GM18907 (cell line): Measurements from ENCODE around the gene SPDYE5.
"Not testable (repeated sequence)": the region's sequence is repeated elsewhere in the genome, so short reads cannot be mapped to it uniquely, and the experiment has no call there.

Experiments
- ATAC-seq: cut with Tn5 transposase; IDR thresholded peaks from one replicate; pipeline ENCODE4 v1.9.1; 2021; ENCODE audit warnings: mild to moderate bottlenecking, moderate library complexity; ENCODE audit not compliant: unreplicated experiment

The SPDYE5 gene, protein sequence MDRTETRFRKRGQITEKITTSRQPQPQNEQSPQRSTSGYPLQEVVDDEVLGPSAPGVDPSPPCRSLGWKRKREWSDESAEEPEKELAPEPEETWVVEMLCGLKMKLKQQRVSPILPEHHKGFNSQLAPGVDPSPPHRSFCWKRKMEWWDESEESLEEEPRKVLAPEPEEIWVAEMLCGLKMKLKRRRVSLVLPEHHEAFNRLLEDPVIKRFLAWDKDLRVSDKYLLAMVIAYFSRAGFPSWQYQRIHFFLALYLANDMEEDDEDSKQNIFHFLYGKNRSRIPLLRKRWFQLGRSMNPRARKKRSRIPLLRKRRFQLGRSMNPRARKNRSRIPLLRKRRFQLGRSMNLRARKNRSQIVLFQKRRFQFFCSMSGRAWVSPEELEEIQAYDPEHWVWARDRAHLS

DNA sequence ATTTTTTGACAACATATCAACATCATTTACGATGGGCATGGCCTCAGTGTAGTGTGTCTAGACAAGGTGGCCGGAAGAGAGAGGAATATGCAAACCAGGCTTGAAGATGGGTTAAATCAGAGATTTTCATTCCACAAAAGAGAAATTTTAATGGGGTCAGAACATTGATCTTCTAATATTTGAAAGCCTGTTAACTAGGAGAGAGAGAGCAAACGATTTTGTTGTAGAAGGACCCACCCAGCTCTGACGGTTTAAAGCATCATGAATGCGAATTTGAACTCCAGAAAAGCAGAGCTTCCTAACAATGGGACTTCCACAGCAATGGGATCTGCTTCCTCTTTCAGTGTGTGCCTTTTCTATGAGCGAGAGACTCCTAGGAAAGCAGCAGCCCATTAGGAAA, at the start of gene SPDYE5:
SPDYE5 (plus strand) TSS at position 301 of the 400 bp plus-strand sequence. CDS start 1,728 bp downstream, outside the sequence.
- not testable (repeated sequence) for ATAC-seq

DNA sequence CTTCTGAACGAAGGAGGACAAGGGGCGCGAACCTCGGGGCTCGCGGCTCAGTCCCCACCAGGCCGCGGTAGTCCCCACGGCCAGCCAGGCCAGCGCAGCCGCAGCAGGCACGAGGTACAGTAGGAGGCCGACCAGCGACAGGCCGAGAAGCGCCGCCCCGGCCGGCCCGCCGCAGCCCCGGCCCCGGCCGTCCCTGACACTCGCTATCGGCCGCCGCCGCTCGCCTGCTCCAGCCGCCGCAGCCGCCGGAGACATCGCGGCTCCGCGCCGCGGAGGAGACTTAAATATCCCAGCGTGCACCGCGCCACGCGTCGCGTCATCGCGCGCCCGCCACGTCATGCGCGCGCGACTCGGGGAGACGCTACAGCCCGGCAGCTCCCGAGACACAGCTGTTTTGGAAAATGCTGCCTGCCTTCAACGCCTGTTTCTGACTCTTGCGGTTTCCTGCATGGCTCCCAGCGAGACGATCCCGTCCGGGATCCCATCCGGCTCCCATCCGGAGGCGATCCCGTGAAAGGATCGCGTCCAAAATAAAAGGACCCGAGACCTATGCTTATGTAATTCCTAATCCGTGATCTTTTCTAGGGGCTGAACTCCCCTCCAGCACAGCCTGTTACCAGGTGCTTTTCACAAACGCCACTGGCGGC, 49.5 kb upstream of the SPDYE5 start:
- ATAC-seq, result peak; percentile 90

DNA sequence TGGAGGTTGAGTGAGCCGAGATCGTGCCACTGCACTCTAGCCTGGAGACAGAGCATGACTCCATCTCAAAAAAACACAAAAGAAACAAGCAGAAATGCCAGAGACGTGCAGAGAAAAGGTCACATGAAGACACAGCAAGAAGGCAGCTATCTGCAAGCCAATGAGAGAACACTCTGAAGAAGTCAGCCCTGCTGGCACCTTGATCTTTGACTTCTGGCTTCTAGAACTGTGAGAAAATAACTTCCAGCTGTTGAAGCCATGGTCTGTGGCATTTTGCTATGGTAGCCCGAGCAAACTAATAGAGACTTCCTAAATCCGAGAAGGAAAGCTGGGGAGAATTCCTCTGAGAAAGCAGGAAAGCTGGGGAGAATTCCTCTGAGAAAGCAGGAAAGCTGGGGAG, 42.2 kb upstream of the SPDYE5 start:
- ATAC-seq, result not testable (repeated sequence)

DNA sequence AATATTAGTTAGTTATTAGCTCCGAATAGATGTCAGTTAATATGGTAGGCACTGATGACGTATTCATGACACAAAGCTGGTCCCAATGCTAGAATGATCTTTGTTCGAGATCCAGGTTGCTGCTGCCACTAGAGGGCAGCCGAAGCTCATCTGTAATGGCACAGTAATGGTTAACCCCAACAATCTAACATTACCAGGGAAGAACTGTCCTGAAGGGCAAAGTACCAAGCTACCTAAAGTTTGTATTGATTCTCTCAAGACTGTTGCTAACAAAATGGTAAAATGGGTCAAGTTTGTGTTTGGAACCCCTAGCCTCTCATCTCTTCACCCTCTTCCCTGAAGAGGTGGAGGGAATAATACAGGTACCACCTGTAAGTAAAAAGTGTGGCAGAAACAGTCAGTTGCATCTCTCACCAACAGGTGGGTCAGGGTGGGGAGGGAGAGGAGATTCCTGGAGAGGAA, 39.6 kb upstream of the SPDYE5 start:
- peak; percentile 88 for ATAC-seq

DNA sequence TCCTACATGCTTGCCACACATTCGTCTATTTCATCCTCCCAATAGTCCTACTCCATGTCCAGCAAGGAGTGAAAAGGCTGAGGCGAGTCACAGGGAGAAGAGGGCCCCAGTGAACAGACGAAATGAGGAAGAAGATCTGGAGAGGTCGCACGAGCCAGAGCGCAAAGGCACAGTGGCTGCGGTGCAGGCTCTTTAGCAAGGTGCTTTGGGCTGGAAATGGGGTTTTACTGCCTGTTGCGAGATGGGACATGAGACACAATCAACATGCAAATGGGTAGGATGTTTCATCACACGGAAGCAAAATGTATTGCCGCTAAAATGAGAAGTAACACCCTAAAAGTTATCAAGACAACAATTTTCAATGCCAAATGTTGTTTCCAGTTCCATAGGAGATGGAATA, 35.7 kb upstream of the SPDYE5 start:
- not testable (repeated sequence) for ATAC-seq

DNA sequence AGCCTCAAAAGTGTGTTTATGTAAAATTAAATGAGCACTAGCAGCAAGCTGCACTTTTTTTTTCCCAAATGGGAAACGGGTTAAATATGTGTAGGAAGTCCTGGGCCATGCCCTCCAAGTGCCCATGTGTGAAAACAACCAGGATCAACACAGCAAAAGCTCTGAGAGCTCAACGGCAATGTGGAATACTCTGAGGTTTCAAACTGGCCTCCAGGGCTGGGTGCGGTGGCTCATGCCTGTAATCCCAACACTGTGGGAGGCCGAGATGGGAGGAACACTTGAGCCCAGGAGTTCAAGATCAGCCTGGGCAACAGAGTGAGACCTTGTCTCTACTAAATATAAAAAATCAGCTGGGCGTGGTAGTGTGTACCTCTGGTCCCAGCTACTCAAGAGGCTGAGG, 34.1 kb upstream of the SPDYE5 start:
- ATAC-seq, result not testable (repeated sequence)

DNA sequence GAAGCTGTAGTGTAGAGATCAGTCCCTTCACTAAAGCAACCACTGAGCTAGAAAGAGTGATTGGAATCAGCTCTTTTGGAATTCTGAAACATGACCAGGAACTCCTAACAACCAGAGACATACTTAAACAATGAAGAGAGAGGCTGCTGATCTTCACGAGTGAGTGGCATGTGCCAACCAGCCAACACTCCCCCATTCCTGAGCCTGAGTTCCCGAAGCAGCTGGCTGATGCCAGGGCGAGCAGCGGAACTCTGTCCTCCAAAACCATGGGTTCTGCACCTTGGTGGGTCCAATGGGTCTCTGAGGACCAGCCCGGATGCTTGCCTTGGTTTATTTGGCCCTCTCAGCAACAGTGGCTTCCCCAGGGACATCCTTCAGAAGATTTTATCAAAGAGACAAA, 31.6 kb upstream of the SPDYE5 start:
- ATAC-seq, result not testable (repeated sequence)

DNA sequence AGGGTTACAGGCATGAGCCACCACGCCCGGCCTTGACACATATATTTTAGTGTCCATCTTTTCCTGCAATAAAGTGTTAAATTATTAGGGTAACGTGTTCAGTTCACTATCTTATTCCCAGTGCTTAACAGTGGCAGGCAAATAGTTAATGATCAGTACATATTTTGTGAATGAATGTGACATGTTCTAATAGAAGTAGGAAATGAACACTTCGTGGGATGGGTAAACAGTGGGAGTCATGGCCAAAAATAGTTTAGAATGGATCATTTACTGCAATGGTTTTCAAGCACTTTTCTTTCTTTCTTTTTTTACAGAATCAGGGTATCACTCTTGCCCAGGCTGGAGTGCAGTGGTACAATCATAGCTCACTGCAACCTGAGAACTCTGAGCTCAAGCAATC, 22.0 kb upstream of the SPDYE5 start:
- not testable (repeated sequence) for ATAC-seq

DNA sequence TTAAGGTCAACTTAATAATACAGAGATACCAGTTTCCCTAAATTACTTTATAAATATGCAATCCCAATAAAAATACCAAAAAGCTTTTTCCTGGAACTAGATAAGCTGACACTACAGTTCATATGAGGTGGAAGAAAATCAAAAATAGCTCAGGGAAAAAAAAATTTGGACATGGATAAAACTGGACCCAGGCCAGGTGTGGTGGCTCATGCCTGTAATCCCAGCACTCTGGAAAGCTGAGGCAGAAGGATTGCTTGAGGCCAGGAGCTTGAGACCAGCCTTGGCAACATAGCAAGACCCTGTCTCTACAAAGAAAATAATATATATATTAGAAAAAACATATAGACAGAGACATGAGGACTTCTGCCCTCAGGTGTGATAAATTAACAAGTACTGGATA, 14.7 kb upstream of the SPDYE5 start:
- not testable (repeated sequence) for ATAC-seq

DNA sequence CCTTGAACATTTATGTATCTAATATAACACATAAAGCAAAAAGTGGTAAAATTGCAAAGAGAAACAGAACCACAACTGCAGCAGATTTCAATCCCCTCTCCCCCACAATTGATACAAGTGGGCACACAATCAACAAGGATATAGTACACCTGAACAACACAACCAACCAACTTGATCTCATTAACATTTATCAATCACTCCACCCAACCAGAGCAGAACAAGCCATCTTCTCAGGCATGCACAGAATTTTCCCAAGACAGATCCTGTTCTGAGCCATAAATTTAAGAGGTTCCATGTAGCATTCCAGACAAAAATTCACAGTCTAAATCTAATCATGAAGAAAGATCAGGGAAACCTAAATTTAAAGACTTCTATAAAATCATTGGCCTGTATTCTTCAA, 11.8 kb upstream of the SPDYE5 start:
- ATAC-seq, result not testable (repeated sequence)

DNA sequence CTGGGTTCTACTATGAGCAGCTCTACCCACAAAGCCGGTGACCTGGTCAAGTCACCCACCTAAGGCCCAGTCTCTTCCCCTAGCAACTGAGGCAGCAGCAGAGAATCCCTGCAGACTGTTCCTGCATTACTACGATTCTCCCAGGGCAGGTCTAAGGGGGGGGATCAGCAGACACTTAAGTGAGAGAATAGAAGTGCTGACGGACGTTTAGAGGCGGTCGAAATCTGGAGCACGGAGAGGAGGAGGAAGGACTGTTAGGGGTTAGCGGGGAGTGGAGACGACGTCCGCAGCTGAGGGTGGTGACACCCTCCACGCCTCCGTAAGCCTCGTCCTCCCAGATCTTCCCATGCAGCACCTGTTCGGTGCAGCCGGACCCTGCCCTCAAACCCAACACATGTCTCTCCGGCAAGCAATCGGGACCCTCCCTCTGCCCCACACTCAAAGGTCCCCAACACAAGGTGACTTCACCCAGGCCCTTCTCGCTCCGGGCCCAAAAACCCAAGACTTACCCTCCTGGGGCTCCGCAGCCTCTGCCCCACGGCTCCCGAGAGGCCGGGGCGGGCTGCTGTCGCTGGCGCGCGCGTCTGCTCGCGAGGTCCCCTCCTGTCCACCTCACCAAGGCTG, 6.7 kb upstream of the SPDYE5 start:
- ATAC-seq, result not testable (repeated sequence)

DNA sequence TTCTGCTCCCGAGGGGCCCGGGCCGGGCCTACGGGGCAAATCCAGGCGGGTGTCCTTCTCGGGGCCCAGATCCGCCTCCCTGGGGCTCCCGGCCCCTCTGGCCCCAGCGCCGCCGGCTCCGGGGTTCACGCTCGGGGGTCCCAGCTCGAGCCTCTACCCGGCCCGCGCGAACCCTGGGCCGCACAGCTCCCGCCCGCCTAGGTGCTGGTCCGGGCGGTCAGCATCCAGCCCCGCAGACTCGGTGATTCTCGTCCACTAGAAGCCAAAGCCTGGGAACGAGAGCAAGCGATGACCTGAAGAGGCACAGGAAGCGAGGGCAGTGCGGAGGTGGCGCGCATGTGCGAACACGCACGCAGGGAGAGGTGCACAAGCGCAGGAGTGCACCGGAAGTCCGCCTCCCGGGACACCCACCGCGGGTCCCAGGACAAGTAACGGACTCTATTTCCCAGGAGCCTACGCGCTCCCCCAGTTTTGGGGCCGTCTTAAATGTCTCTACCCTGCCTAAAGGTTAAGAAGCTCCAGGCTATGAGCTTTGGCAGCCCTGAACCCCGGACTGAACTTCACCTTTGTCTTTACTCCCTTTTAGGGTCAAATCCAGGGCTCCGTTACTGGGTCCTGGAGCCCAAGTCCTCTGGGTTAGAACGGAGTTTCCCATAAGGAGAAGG, 6.0 kb upstream of the SPDYE5 start, which contains the start of gene POM121C:
POM121C (minus strand) TSS at position 321 of the 665 bp plus-strand sequence. CDS start 44,803 bp downstream, outside the sequence.
- peak; percentile 99 for ATAC-seq

DNA sequence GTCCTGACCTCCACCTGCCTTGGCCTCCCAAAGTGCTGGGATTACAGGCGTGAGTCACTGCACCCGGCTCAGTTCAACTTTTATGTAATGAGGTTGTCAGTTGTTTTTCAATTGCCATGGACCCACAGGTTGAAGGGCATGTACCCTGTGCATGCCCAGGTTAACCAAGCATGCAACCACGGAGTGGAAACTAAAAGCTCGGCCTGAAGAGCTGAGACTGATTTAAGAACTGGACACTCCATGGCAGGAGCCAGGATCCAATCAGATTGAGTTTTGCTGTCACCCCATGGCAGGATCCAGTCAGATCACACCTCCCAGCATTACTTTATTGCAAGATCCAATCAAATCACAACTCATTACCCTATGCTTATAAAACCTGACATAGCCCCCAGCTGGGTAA, 16.9 kb downstream of the SPDYE5 start:
- not testable (repeated sequence) for ATAC-seq

DNA sequence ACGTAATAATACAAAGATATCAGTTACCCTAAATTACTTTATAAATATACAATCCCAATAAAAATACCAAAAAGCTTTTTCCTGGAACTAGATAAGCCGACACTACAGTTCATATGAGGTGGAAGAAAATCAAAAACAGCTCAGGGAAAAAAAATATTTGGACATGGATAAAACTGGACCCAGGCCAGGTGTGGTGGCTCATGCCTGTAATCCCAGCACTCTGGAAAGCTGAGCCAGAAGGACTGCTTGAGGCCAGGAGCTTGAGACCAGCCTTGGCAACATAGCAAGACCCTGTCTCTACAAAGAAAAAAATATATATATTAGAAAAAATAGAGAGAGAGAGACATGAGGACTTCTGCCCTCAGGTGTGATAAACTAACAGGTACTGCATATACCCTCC, 26.7 kb downstream of the SPDYE5 start:
- ATAC-seq, result not testable (repeated sequence)

DNA sequence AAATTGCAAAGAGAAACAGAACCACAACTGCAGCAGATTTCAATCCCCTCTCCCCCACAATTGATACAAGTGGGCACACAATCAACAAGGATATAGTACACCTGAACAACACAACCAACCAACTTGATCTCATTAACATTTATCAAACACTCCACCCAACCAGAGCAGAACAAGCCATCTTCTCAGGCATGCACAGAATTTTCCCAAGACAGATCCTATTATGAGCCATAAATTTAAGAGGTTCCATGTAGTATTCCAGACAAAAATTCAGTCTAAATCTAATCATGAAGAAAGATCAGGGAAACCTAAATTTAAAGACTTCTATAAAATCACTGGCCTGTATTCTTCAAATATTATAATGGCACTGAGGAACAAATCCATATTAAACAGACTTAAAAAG, 29.6 kb downstream of the SPDYE5 start:
- ATAC-seq, result not testable (repeated sequence)

DNA sequence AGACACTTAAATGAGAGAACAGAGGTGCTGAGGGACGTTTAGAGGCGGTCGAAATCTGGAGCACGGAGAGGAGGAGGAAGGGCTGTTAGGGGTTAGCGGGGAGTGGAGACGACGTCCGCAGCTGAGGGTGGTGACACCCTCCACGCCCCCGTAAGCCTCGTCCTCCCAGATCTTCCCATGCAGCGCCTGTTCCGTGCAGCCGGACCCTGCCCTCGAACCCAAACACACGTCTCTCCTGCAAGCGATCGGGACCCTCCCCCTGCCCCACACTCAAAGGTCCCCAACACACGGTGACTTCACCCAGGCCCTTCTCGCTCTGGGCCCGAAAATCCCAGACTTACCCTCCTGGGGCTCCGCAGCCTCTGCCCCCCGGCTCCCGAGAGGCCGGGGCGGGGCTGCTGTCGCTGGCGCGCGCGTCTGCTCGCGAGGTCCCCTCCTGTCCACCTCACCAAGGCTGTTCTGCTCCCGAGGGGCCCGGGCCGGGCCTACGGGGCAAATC, 35.2 kb downstream of the SPDYE5 start:
- peak; percentile 1 for ATAC-seq

DNA sequence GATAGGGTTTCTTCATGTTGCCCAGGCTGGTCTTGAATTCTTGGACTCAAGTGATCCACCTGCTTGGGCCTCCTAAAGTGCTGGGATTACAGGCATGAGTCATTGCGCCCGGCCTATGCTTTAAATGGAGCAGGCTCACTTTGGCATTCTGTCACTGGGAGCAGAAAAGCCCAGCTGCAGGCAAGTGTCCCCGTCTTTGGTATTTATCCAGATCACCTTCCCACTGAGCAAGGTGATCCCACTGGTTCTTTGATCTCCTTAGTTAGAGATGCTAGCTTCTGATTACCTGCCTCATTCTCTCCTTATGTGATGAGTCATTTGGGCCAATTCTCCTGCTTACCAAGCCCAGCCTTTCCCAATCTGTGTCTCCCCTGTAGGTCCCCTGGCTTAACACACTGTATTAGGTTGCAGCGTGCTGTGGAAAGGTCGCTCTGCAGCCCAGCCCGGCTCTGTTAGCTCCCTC, 39.3 kb downstream of the SPDYE5 start:
- ATAC-seq, result no peak

DNA sequence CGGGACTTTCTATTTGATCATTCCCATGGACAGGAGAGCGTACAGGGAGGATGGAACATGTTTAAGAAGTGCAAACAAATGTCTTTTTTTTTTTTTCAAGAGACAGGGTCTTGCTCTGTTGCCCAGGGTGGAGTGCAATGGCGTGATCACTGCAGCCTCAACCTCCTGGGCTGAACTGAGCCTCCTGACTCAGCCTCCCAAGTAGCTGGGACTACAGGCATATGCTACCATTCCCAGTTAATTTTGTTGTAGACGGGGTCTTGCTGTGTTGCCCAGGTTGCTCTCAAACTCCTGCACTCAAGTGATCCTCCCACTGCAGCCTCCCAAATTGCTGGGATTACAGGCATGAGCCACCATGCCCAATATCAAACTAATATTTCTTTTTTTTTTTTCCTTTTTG, 40.5 kb downstream of the SPDYE5 start:
- no peak for ATAC-seq

DNA sequence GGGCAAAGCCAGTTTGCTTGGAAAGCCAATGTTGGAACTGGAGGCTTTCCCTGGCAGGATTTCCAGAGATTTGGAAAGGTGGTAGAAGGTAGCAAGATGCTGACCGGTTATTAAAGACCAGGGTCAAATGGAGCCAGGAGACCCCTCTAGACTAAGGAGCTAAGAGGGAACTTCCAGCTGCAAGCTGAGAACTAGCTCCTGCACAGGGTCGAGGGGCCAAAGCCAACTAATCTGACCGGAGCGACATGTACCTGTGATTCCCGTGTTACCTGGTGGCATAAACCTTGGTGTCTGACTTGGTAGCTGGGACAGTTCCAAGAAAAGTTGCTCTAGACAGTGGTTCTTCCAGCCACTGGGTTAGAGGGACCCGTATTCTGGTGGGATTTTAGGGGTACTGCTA, 41.8 kb downstream of the SPDYE5 start:
- no peak for ATAC-seq

DNA sequence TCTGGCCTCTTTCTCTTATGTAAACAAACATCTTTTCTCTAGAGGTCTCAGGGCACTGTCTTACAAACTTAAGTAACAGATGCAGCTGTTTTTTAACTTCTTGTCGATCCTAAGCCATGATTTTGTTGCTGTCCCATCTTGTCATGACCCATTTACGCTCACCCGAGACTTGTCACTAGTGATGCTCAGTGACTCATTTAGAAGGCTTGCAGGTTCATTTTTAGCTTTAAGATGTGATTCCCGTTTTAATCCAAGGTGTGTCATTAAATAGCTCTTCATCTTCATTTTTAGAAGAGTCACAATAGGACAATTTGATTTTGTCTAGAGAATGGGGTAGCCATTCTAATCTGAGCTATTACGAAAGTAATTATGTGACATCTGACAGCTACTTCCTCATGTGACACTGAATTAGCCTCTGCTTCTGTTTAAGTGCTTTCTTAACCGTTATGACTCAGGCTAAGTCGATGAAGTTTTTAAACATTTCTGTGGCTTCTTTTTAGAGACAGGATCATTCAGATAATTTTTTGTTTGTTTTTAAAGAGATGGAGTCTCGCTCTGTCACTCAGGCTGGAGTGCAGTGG, 42.7 kb downstream of the SPDYE5 start:
- no peak for ATAC-seq
